GM12878 (cell line): Measurements from ENCODE around the gene RNPS1. TPM values are rescaled to one million over a fixed set of nuclear protein-coding genes. Genes with fewer than 3 reads are reported as not detected.

ENCODE experiments used
- CHD1 ChIP-seq: IDR thresholded peaks from 2 replicates; pipeline ENCODE4 v1.6.1; 2012; ENCODE audit warnings: low read depth, low read length, improper control_type of control experiment
- ESRRA ChIP-seq: IDR thresholded peaks from 2 replicates; pipeline ENCODE4 v1.6.1; 2012; ENCODE audit warnings: mild to moderate bottlenecking, low read length, improper control_type of control experiment
- FOXK2 ChIP-seq: fragments of 450-650 bp; IDR thresholded peaks from 2 replicates; pipeline ENCODE4 v1.6.1; 2017; ENCODE audit warnings: mild to moderate bottlenecking, moderate library complexity
- JUND ChIP-seq: IDR thresholded peaks from 2 replicates; pipeline ENCODE4 v1.6.1; 2012; ENCODE audit warnings: low read depth, mild to moderate bottlenecking, low read length, improper control_type of control experiment, moderate library complexity
- KDM1A ChIP-seq: fragments of 200-600 bp; sonication (generic); IDR thresholded peaks from 2 replicates; pipeline ENCODE4 v1.6.1; 2016; ENCODE audit warnings: borderline replicate concordance
- KLF5 ChIP-seq: fragments of 450-650 bp; IDR thresholded peaks from 2 replicates; pipeline ENCODE4 v1.6.1; 2014; ENCODE audit warnings: mild to moderate bottlenecking; ENCODE audit not compliant: partially characterized antibody
- MEF2B ChIP-seq: fragments of 450-650 bp; IDR thresholded peaks from 2 replicates; pipeline ENCODE4 v1.6.1; 2018; ENCODE audit warnings: mild to moderate bottlenecking, moderate library complexity; ENCODE audit not compliant: partially characterized antibody, poor library complexity, severe bottlenecking
- NFIC ChIP-seq: IDR thresholded peaks from 2 replicates; pipeline ENCODE4 v1.6.1; 2012; ENCODE audit warnings: low read depth, mild to moderate bottlenecking, inconsistent platforms, low read length, moderate library complexity
- NR2C2 ChIP-seq: IDR thresholded peaks from 2 replicates; pipeline ENCODE4 v1.6.1; 2011; ENCODE audit warnings: borderline replicate concordance, low read depth; ENCODE audit not compliant: control insufficient read depth, insufficient read length
- POLR2A ChIP-seq: IDR thresholded peaks from 2 replicates; pipeline ENCODE4 v1.6.1; 2011; ENCODE audit warnings: low read depth, mild to moderate bottlenecking, low read length
- RFX5 ChIP-seq: IDR thresholded peaks from 2 replicates; pipeline ENCODE4 v1.6.1; 2011; ENCODE audit warnings: low read depth, low read length, improper control_type of control experiment
- SMAD1 ChIP-seq: fragments of 450-650 bp; IDR thresholded peaks from 2 replicates; pipeline ENCODE4 v1.6.1; 2018; ENCODE audit warnings: mild to moderate bottlenecking, low read depth; ENCODE audit not compliant: partially characterized antibody
- SUZ12 ChIP-seq: fragments of 200-600 bp; sonication (generic); IDR thresholded peaks from one replicate; pipeline ENCODE4 v1.6.1; 2018; ENCODE audit warnings: antibody characterized with exemption, mild to moderate bottlenecking; ENCODE audit not compliant: unreplicated experiment
- TAF1 ChIP-seq: IDR thresholded peaks from 2 replicates; pipeline ENCODE4 v1.6.1; 2011; ENCODE audit warnings: mild to moderate bottlenecking, low read depth, low read length, borderline replicate concordance
- YY1 ChIP-seq: IDR thresholded peaks from 2 replicates; pipeline ENCODE4 v1.6.1; 2011; ENCODE audit warnings: low read depth, mild to moderate bottlenecking, low read length
- polyA plus RNA-seq, 11 experiments: library from polyadenylated mRNA; depleted of rRNA in 4 of 11; unstranded in 6 of 11; stranded (reverse) in 5 of 11; fragments of >200 nt; fragmentation: Nextera tagmentation in 4 of 11; fragmentation: Illumina TruSeq in 1 of 11; extraction: Ambion mirVana in 4 of 11; extraction: Trizol in 1 of 11; gene quantifications; 1 replicate in 1 of 11; 2 replicates in 10 of 11; pipeline versions ENCODE4 v1.2.1 to v1.2.3, GENCODE V29; 2011 to 2016; ENCODE audit warnings: inconsistent platforms in 2 of 11, missing spikeins in 2 of 11, low read depth in 1 of 11
- total RNA-seq, 4 experiments: library from RNA; depleted of rRNA in 3 of 4; stranded (reverse); fragments of >200 nt in 3 of 4; fragmentation: Illumina TruSeq in 1 of 4; extraction: Trizol in 1 of 4; gene quantifications; 2 replicates each; pipeline versions ENCODE4 v1.2.1 to v1.2.3, GENCODE V29; 2013 to 2021
- TF ChIP-seq, protein P1 (sequence below): fragments of 450-650 bp; formaldehyde crosslinking; IDR thresholded peaks from 2 replicates; pipeline ENCODE4 v1.4.0; 2020; ENCODE audit warnings: mild to moderate bottlenecking, moderate library complexity
- TF ChIP-seq, protein P2 (sequence below): fragments of 450-650 bp; conservative IDR thresholded peaks from 2 replicates; pipeline ENCODE4 v1.6.1; 2017; ENCODE audit warnings: mild to moderate bottlenecking, moderate library complexity
- TF ChIP-seq, protein P3 (sequence below): fragments of 450-650 bp; formaldehyde crosslinking; IDR thresholded peaks from 2 replicates; pipeline ENCODE4 v1.4.0; 2022; ENCODE audit warnings: mild to moderate bottlenecking, moderate library complexity
- TF ChIP-seq, protein P4 (sequence below): fragments of 450-650 bp; IDR thresholded peaks from 2 replicates; pipeline ENCODE4 v1.6.1; 2017; ENCODE audit warnings: mild to moderate bottlenecking, low read depth, inconsistent platforms; ENCODE audit not compliant: poor library complexity, severe bottlenecking

Gene RNPS1
- total and polyA plus RNA-seq, 10 of the 15 experiments (the other 5 are each of a cell fraction or from before 2014, with no cell fraction given): 38.2 to 359 (median 188) TPM

DNA sequence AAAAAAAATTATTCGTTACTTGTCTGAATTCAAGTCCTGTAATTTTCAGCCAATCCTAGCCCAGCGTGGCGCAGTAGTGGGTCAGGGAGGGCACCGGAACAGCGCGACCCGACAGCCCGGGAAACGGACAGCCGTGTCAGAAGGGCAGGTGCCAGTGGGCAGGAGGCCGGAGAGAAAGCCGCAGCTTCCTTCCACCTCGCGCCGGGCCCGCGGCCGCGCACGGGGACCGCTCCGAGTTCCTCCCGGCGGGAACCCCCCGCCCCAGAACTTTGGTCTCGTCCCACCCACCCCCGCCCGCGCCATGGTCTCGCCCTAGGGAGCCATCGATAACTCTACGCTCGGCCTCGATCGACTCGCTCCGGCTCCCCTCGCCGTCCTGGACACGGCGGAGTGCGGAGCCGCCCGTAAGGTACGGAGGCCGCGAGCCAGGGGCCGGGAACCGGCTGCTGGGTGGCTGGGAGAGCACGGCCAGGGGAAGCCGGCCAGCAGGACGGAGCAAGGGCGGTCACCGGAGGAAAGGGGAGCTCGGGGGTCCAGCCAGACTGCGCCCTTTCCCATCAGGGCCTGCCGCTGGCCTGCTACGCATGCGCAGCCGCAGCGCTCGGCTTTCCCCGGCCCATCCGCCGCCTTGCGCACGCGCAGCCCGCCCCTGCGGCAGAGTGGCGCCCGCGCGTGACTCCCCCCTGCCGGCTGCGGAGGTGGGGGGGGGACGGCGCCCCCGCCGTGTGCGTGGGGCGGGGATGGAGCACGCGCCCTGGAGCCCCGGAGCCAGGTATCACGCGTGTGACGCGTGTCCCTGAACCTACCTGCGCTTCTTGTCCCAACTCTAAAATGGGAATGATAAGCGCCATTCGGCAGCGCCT lies 62.6 kb downstream of the RNPS1 start, which contains the start of gene MLST8 (continued):
- TF ChIP-seq, protein P1, sequence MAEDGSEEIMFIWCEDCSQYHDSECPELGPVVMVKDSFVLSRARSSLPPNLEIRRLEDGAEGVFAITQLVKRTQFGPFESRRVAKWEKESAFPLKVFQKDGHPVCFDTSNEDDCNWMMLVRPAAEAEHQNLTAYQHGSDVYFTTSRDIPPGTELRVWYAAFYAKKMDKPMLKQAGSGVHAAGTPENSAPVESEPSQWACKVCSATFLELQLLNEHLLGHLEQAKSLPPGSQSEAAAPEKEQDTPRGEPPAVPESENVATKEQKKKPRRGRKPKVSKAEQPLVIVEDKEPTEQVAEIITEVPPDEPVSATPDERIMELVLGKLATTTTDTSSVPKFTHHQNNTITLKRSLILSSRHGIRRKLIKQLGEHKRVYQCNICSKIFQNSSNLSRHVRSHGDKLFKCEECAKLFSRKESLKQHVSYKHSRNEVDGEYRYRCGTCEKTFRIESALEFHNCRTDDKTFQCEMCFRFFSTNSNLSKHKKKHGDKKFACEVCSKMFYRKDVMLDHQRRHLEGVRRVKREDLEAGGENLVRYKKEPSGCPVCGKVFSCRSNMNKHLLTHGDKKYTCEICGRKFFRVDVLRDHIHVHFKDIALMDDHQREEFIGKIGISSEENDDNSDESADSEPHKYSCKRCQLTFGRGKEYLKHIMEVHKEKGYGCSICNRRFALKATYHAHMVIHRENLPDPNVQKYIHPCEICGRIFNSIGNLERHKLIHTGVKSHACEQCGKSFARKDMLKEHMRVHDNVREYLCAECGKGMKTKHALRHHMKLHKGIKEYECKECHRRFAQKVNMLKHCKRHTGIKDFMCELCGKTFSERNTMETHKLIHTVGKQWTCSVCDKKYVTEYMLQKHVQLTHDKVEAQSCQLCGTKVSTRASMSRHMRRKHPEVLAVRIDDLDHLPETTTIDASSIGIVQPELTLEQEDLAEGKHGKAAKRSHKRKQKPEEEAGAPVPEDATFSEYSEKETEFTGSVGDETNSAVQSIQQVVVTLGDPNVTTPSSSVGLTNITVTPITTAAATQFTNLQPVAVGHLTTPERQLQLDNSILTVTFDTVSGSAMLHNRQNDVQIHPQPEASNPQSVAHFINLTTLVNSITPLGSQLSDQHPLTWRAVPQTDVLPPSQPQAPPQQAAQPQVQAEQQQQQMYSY: no peak
- no peak for TF ChIP-seq KDM1A
- no peak; the same call in 1 of the 2 replicates for TF ChIP-seq ESRRA
- peak; percentile 87 for TF ChIP-seq YY1
- no peak for TF ChIP-seq SUZ12
- TF ChIP-seq KLF5: peak; percentile 95
- no peak for TF ChIP-seq NFIC
- peak; percentile 92 for TF ChIP-seq POLR2A
- peak; percentile 96 for TF ChIP-seq CHD1
- TF ChIP-seq, protein P2, sequence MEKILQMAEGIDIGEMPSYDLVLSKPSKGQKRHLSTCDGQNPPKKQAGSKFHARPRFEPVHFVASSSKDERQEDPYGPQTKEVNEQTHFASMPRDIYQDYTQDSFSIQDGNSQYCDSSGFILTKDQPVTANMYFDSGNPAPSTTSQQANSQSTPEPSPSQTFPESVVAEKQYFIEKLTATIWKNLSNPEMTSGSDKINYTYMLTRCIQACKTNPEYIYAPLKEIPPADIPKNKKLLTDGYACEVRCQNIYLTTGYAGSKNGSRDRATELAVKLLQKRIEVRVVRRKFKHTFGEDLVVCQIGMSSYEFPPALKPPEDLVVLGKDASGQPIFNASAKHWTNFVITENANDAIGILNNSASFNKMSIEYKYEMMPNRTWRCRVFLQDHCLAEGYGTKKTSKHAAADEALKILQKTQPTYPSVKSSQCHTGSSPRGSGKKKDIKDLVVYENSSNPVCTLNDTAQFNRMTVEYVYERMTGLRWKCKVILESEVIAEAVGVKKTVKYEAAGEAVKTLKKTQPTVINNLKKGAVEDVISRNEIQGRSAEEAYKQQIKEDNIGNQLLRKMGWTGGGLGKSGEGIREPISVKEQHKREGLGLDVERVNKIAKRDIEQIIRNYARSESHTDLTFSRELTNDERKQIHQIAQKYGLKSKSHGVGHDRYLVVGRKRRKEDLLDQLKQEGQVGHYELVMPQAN: peak; percentile 86
- TF ChIP-seq RFX5: no peak
- TF ChIP-seq JUND: peak; percentile 96
- TF ChIP-seq, protein P3, sequence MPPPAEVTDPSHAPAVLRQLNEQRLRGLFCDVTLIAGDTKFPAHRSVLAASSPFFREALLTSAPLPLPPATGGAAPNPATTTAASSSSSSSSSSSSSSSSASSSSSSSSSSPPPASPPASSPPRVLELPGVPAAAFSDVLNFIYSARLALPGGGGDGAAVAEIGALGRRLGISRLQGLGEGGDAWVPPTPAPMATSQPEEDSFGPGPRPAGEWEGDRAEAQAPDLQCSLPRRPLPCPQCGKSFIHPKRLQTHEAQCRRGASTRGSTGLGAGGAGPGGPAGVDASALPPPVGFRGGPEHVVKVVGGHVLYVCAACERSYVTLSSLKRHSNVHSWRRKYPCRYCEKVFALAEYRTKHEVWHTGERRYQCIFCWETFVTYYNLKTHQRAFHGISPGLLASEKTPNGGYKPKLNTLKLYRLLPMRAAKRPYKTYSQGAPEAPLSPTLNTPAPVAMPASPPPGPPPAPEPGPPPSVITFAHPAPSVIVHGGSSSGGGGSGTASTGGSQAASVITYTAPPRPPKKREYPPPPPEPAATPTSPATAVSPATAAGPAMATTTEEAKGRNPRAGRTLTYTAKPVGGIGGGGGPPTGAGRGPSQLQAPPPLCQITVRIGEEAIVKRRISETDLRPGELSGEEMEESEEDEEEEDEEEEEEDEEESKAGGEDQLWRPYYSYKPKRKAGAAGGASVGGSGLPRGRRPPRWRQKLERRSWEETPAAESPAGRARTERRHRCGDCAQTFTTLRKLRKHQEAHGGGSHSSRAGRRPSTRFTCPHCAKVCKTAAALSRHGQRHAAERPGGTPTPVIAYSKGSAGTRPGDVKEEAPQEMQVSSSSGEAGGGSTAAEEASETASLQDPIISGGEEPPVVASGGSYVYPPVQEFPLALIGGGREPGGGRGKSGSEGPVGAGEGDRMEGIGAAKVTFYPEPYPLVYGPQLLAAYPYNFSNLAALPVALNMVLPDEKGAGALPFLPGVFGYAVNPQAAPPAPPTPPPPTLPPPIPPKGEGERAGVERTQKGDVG (CRISPR knock-in tag): no peak
- no peak for TF ChIP-seq SMAD1
- TF ChIP-seq MEF2B: no peak
- TF ChIP-seq TAF1: peak; percentile 86
- TF ChIP-seq, protein P4, sequence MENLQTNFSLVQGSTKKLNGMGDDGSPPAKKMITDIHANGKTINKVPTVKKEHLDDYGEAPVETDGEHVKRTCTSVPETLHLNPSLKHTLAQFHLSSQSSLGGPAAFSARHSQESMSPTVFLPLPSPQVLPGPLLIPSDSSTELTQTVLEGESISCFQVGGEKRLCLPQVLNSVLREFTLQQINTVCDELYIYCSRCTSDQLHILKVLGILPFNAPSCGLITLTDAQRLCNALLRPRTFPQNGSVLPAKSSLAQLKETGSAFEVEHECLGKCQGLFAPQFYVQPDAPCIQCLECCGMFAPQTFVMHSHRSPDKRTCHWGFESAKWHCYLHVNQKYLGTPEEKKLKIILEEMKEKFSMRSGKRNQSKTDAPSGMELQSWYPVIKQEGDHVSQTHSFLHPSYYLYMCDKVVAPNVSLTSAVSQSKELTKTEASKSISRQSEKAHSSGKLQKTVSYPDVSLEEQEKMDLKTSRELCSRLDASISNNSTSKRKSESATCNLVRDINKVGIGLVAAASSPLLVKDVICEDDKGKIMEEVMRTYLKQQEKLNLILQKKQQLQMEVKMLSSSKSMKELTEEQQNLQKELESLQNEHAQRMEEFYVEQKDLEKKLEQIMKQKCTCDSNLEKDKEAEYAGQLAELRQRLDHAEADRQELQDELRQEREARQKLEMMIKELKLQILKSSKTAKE: no peak
- TF ChIP-seq NR2C2: peak; percentile 92
- peak; percentile 96 for TF ChIP-seq FOXK2
